Smooth muscle cell (in vitro differentiated cells): ENCODE measurements around the gene PER2. TPM values are rescaled to one million over a fixed set of nuclear protein-coding genes. Genes with fewer than 3 reads are reported as not detected.

Source experiments
- DNase-seq: peaks from one replicate; lab custom pipeline; 2025; ENCODE audit not compliant: unreplicated experiment; lab: John Stamatoyannopoulos, UW
- H2AFZ ChIP-seq: fragments of 200-600 bp; sonication (generic); 2 replicates; pipeline ENCODE4 v1.6.0; 2016; ENCODE audit warnings: antibody characterized with exemption, low read depth, mild to moderate bottlenecking
- H3F3A ChIP-seq: fragments of 200-600 bp; sonication (generic); 2 replicates; pipeline ENCODE4 v1.6.0; 2017; ENCODE audit warnings: antibody characterized with exemption, low read depth
- H3K27ac ChIP-seq: fragments of 200-600 bp; sonication (generic); 2 replicates; pipeline ENCODE4 v1.5.1; 2016; ENCODE audit warnings: low read depth, mild to moderate bottlenecking
- H3K27me3 ChIP-seq: fragments of 200-600 bp; sonication (generic); 2 replicates; pipeline ENCODE4 v1.6.1; 2016; ENCODE audit warnings: low read depth, mild to moderate bottlenecking
- H3K36me3 ChIP-seq: fragments of 200-600 bp; sonication (generic); 2 replicates; pipeline ENCODE4 v1.5.1; 2016; ENCODE audit warnings: low read depth
- H3K4me1 ChIP-seq: fragments of 200-600 bp; sonication (generic); 2 replicates; pipeline ENCODE4 v1.5.1; 2016; ENCODE audit warnings: low read depth
- H3K4me2 ChIP-seq: fragments of 200-600 bp; sonication (generic); 2 replicates; pipeline ENCODE4 v1.6.0; 2016; ENCODE audit warnings: mild to moderate bottlenecking
- H3K4me3 ChIP-seq: fragments of 200-600 bp; sonication (generic); 2 replicates; pipeline ENCODE4 v1.5.1; 2016; ENCODE audit warnings: mild to moderate bottlenecking
- H3K79me2 ChIP-seq: fragments of 200-600 bp; sonication (generic); 2 replicates; pipeline ENCODE4 v1.6.0; 2016; ENCODE audit warnings: low read depth, mild to moderate bottlenecking
- H3K9ac ChIP-seq: fragments of 200-600 bp; sonication (generic); 2 replicates; pipeline ENCODE4 v1.6.0; 2016; ENCODE audit warnings: low read depth
- H3K9me3 ChIP-seq: fragments of 200-600 bp; sonication (generic); replicated peaks from 2 replicates; pipeline ENCODE4 v1.5.1; 2016; ENCODE audit warnings: low read depth
- H4K20me1 ChIP-seq: fragments of 200-600 bp; sonication (generic); 2 replicates; pipeline ENCODE4 v1.6.0; 2016; ENCODE audit warnings: low read depth
- WGBS: methylation state at CpG from one replicate; pipeline ENCODE4 v1.1.7; 2016; ENCODE audit warnings: low lambda C conversion rate; 5-methylcytosine and 5-hydroxymethylcytosine counted together
- polyA plus RNA-seq: library from polyadenylated mRNA; unstranded; fragments of >200 nt; fragmentation: Nextera tagmentation; extraction: Ambion mirVana; gene quantifications from 2 replicates; pipeline ENCODE4 v1.2.1, GENCODE V29; 2016
- total RNA-seq: library from RNA; depleted of rRNA; stranded (reverse); fragments of >200 nt; gene quantifications from 2 replicates; pipeline ENCODE4 v1.2.3, GENCODE V29; 2014
- TF ChIP-seq, protein P1 (sequence below): fragments of 200-600 bp; sonication (generic); IDR thresholded peaks from 2 replicates; pipeline ENCODE4 v1.5.1; 2017; ENCODE audit warnings: borderline replicate concordance, mild to moderate bottlenecking, antibody characterized with exemption; ENCODE audit not compliant: insufficient read depth, poor library complexity, severe bottlenecking

Gene PER2
- total and polyA plus RNA-seq, 2 experiments from 2014 or later: 3.5 to 9.7 TPM

DNA sequence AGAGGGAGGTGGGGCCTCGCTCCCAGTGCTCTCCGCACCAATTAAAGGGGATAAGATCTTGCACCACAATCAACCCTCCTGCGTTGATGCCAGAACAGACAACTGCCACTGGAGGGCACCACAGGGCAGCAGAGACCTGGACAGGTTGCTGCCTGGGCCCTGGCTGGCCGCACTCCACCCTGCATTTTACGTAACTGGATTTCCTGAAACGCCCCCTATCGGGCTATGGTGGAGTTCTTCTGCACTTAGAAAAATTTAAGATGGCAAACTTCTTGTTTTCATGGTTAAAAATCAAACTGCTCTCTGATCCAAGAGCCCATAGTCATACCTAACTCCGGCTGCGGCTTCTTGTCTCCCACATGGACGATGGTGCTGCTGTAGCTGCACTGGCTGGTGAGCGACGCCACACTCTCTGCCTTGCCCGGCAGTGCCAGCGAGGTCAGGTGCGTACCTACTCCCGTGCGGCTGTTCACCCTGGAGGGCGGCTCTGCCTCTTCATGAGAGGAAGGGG, 31.8 kb downstream of the PER2 start:
- Histone ChIP-seq H3K4me3 (no peak overlapping the region), H2AFZ (no peak overlapping the region), H3K27me3 (no peaks in the 10 kb centered on the region), H3K4me1 (no peaks in the 10 kb centered on the region), H3K79me2 (no peaks in the 10 kb centered on the region), H3K4me2 (no peak overlapping the region), H3F3A (no peaks in the 10 kb centered on the region), H4K20me1 (no peaks in the 10 kb centered on the region), H3K36me3 (no peaks in the 10 kb centered on the region), H3K9me3 (no peaks in the 10 kb centered on the region), H3K27ac (no peak overlapping the region), H3K9ac (no peak overlapping the region)
- TF ChIP-seq, protein P1, sequence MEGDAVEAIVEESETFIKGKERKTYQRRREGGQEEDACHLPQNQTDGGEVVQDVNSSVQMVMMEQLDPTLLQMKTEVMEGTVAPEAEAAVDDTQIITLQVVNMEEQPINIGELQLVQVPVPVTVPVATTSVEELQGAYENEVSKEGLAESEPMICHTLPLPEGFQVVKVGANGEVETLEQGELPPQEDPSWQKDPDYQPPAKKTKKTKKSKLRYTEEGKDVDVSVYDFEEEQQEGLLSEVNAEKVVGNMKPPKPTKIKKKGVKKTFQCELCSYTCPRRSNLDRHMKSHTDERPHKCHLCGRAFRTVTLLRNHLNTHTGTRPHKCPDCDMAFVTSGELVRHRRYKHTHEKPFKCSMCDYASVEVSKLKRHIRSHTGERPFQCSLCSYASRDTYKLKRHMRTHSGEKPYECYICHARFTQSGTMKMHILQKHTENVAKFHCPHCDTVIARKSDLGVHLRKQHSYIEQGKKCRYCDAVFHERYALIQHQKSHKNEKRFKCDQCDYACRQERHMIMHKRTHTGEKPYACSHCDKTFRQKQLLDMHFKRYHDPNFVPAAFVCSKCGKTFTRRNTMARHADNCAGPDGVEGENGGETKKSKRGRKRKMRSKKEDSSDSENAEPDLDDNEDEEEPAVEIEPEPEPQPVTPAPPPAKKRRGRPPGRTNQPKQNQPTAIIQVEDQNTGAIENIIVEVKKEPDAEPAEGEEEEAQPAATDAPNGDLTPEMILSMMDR: peak; percentile 73
- DNase-seq: no peak
- 64% methylated on average over 18 of the region's 18 CpGs for WGBS

DNA sequence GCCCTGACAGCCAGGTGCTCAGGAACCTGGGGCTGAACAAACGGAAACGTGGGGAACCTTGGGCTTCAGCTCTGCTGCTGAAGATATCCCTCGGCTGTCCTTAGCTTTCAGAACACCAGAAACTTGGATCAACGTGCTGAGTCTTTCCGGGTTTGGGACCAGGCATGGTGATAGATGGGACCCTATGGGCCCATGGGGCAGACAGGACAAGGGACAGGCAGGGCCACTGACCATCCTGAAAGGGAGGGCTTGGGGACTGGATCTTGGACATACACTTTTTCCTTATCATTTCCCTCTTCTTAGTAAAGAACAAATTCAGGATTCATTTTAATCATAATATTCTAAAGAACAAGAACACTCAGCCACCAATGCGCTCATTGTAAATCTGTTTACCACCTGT, 32.3 kb downstream of the PER2 start:
- no peaks in the 10 kb centered on the region for H4K20me1 ChIP-seq
- H3K9me3 ChIP-seq: no peaks in the 10 kb centered on the region
- H3K4me2 ChIP-seq: no peak overlapping the region
- TF ChIP-seq, protein P1: no peak
- H3F3A ChIP-seq: no peaks in the 10 kb centered on the region
- H3K4me1 ChIP-seq: no peaks in the 10 kb centered on the region
- no peaks in the 10 kb centered on the region for H3K27me3 ChIP-seq
- H3K36me3 ChIP-seq: no peaks in the 10 kb centered on the region
- H3K4me3 ChIP-seq: no peak overlapping the region
- no peak overlapping the region for H2AFZ ChIP-seq
- no peak overlapping the region for H3K27ac ChIP-seq
- no peak overlapping the region for H3K9ac ChIP-seq
- no peak for DNase-seq
- H3K79me2 ChIP-seq: no peaks in the 10 kb centered on the region
- WGBS: 94% methylated on average over 6 of the region's 6 CpGs

DNA sequence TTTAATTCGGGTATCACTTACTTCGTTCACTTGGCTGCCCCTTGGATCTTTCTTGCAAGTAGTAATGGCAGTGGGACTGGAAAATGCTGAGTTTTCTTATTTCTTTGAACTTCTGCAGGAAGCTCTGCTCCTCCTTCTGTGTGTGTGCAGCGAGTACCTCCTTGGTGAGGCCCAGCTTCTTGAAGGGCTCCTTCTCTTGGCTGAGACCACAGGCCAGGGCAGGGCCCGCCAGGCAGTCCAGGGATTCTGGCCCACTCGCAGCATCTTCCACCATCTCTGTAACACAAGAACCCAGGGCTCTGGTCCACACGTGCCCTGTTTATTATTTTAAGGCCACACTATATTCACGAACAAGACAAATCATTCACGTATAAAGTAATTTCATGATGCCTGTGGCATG, 32.8 kb downstream of the PER2 start:
- no peak overlapping the region for H3K9ac ChIP-seq
- no peaks in the 10 kb centered on the region for H4K20me1 ChIP-seq
- H3K4me2 ChIP-seq: no peak overlapping the region
- no peaks in the 10 kb centered on the region for H3K9me3 ChIP-seq
- no peaks in the 10 kb centered on the region for H3K27me3 ChIP-seq
- TF ChIP-seq, protein P1: no peak
- 93% methylated on average over 8 of the region's 8 CpGs for WGBS
- no peak overlapping the region for H2AFZ ChIP-seq
- DNase-seq: no peak
- H3K36me3 ChIP-seq: no peaks in the 10 kb centered on the region
- no peaks in the 10 kb centered on the region for H3F3A ChIP-seq
- H3K27ac ChIP-seq: no peak overlapping the region
- H3K79me2 ChIP-seq: no peaks in the 10 kb centered on the region
- no peak overlapping the region for H3K4me3 ChIP-seq
- H3K4me1 ChIP-seq: no peaks in the 10 kb centered on the region

DNA sequence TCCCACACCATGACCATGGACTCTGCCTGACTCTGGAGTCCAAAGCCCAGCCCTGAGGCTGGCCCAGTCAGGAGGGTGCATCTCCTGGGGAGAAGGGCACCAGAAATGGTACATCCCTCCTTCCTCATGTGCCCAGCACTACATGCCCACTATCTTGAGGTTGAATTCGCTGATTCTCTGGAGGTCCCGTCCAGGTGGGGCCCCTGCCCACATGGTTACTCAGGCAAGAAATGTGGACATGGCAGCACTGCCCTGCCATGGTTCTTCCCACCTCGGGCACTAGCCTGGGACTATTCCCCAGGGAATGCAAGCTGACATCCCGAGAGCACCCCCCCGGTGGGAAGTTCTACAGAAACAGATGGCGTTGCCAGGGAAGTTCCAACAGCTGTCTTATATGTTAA, 33.3 kb downstream of the PER2 start:
- H3K9me3 ChIP-seq: no peaks in the 10 kb centered on the region
- no peak overlapping the region for H2AFZ ChIP-seq
- no peak overlapping the region for H3K4me2 ChIP-seq
- H3K79me2 ChIP-seq: no peaks in the 10 kb centered on the region
- no peaks in the 10 kb centered on the region for H4K20me1 ChIP-seq
- H3K9ac ChIP-seq: no peak overlapping the region
- no peak overlapping the region for H3K4me3 ChIP-seq
- TF ChIP-seq, protein P1: no peak
- WGBS: 98% methylated on average over 6 of the region's 6 CpGs
- DNase-seq: no peak
- no peaks in the 10 kb centered on the region for H3F3A ChIP-seq
- no peaks in the 10 kb centered on the region for H3K36me3 ChIP-seq
- no peaks in the 10 kb centered on the region for H3K27me3 ChIP-seq
- H3K27ac ChIP-seq: no peak overlapping the region
- H3K4me1 ChIP-seq: no peaks in the 10 kb centered on the region
